Loucy (cell line): ENCODE data around the gene GABBR2.

Source experiments
- H2AFZ ChIP-seq: fragments of 200-600 bp; sonication (generic); 2 replicates; pipeline ENCODE4 v1.6.0; 2016; ENCODE audit warnings: antibody characterized with exemption, mild to moderate bottlenecking, low read length, moderate library complexity
- H3F3A ChIP-seq: fragments of 200-600 bp; 2 replicates; pipeline ENCODE4 v1.6.0; 2016; ENCODE audit warnings: antibody characterized with exemption, low read depth, mild to moderate bottlenecking
- H3K27me3 ChIP-seq: fragments of 200-600 bp; sonication (generic); 2 replicates; pipeline ENCODE4 v1.6.1; 2014; ENCODE audit warnings: low read length, mild to moderate bottlenecking; ENCODE audit not compliant: insufficient read depth, poor library complexity, severe bottlenecking
- H3K36me3 ChIP-seq: fragments of 200-600 bp; sonication (generic); 2 replicates; pipeline ENCODE4 v1.6.1; 2016; ENCODE audit warnings: low read length; ENCODE audit not compliant: insufficient read depth
- H3K4me1 ChIP-seq: fragments of 200-600 bp; sonication (generic); 2 replicates; pipeline ENCODE4 v1.5.1; 2014; ENCODE audit warnings: low read length, mild to moderate bottlenecking; ENCODE audit not compliant: insufficient read depth, poor library complexity, severe bottlenecking
- H3K4me2 ChIP-seq: fragments of 200-600 bp; sonication (generic); 2 replicates; pipeline ENCODE4 v1.6.0; 2014; ENCODE audit warnings: antibody characterized with exemption, low read length, low read depth, mild to moderate bottlenecking; ENCODE audit not compliant: poor library complexity, severe bottlenecking
- H3K4me3 ChIP-seq: fragments of 200-600 bp; sonication (generic); 2 replicates; pipeline ENCODE4 v1.5.1; 2014; ENCODE audit warnings: low read length, mild to moderate bottlenecking, mixed read lengths; ENCODE audit not compliant: poor library complexity, severe bottlenecking
- H3K79me2 ChIP-seq: fragments of 200-600 bp; sonication (generic); 2 replicates; pipeline ENCODE4 v1.6.1; 2014; ENCODE audit warnings: low read length; ENCODE audit not compliant: insufficient read depth
- H3K9ac ChIP-seq: fragments of 200-600 bp; sonication (generic); 2 replicates; pipeline ENCODE4 v1.6.0; 2014; ENCODE audit warnings: mild to moderate bottlenecking, low read depth, low read length, moderate library complexity; ENCODE audit not compliant: poor library complexity, severe bottlenecking
- H3K9me2 ChIP-seq: fragments of 200-600 bp; sonication (generic); replicated peaks from 2 replicates; pipeline ENCODE4 v1.6.1; 2016; ENCODE audit warnings: low read depth, low read length, mixed read lengths
- H3K9me3 ChIP-seq: fragments of 200-600 bp; sonication (generic); 2 replicates; pipeline ENCODE4 v1.6.1; 2014; ENCODE audit warnings: mild to moderate bottlenecking, antibody characterized with exemption, low read length, low read depth; ENCODE audit not compliant: insufficient read depth
- H4K20me1 ChIP-seq: fragments of 200-600 bp; sonication (generic); 2 replicates; pipeline ENCODE4 v1.6.0; 2014; ENCODE audit warnings: antibody characterized with exemption, low read length, mild to moderate bottlenecking; ENCODE audit not compliant: insufficient read depth, poor library complexity, severe bottlenecking
- CTCF ChIP-seq: fragments of 200-600 bp; sonication (generic); conservative IDR thresholded peaks from 2 replicates; pipeline ENCODE4 v1.5.1; 2014; ENCODE audit warnings: mild to moderate bottlenecking, antibody characterized with exemption, low read length
- EZH2phosphoT487 ChIP-seq: fragments of 200-600 bp; IDR thresholded peaks from 2 replicates; pipeline ENCODE4 v1.6.1; 2018; ENCODE audit warnings: antibody characterized with exemption, mild to moderate bottlenecking, moderate library complexity, borderline replicate concordance

The GABBR2 gene

GRCh38 chr9:98678244-98678842 is 30.4 kb downstream of the GABBR2 start:
- TF ChIP-seq EZH2phosphoT487 (no peak), CTCF (peak; percentile 56)
- H3K4me2 ChIP-seq: no peak overlapping the region
- H3K4me1 ChIP-seq: no peaks in the 10 kb centered on the region
- H3K79me2 ChIP-seq: no peaks in the 10 kb centered on the region
- no peaks in the 10 kb centered on the region for H3K36me3 ChIP-seq
- H3K27me3 ChIP-seq: no peaks in the 10 kb centered on the region
- no peaks in the 10 kb centered on the region for H3K9me2 ChIP-seq
- H4K20me1 ChIP-seq: no peaks in the 10 kb centered on the region
- no peaks in the 10 kb centered on the region for H3K9me3 ChIP-seq
- no peak overlapping the region for H3K4me3 ChIP-seq
- no peak overlapping the region for H3K9ac ChIP-seq
- H2AFZ ChIP-seq: no peak overlapping the region
- H3F3A ChIP-seq: no peaks in the 10 kb centered on the region

- no peak for TF ChIP-seq EZH2phosphoT487
- TF ChIP-seq CTCF: no peak
- Histone ChIP-seq H3F3A (no peaks in the 10 kb centered on the region), H3K4me1 (no peaks in the 10 kb centered on the region)
Measured at GRCh38 chr9:98673681-98674080, 35.1 kb downstream of the GABBR2 start.

GRCh38 chr9:98667005-98667640 is 41.6 kb downstream of the GABBR2 start:
- Histone ChIP-seq H3K4me2 (no peak overlapping the region), H3F3A (no peaks in the 10 kb centered on the region), H3K27me3 (no peaks in the 10 kb centered on the region), H3K36me3 (no peaks in the 10 kb centered on the region), H3K4me1 (no peaks in the 10 kb centered on the region), H4K20me1 (no peaks in the 10 kb centered on the region), H3K9me2 (no peaks in the 10 kb centered on the region), H3K9ac (no peak overlapping the region), H3K4me3 (no peak overlapping the region), H3K9me3 (no peaks in the 10 kb centered on the region), H2AFZ (no peak overlapping the region), H3K79me2 (no peaks in the 10 kb centered on the region)
- TF ChIP-seq CTCF (no peak), EZH2phosphoT487 (no peak)

More at GRCh38 chr9:98673681-98674080, 35.1 kb downstream of the GABBR2 start:
- H3K79me2 ChIP-seq: no peaks in the 10 kb centered on the region
- H3K27me3 ChIP-seq: no peaks in the 10 kb centered on the region
- no peaks in the 10 kb centered on the region for H3K9me2 ChIP-seq
- H2AFZ ChIP-seq: no peak overlapping the region
- no peak overlapping the region for H3K4me2 ChIP-seq
- no peaks in the 10 kb centered on the region for H3K9me3 ChIP-seq
- H4K20me1 ChIP-seq: no peaks in the 10 kb centered on the region
- H3K9ac ChIP-seq: no peak overlapping the region
- H3K36me3 ChIP-seq: no peaks in the 10 kb centered on the region
- H3K4me3 ChIP-seq: no peak overlapping the region
